Heart left ventricle (tissue), 16 donors: Measurements from ENCODE around the gene HMGA1. TPM values are rescaled to one million over a fixed set of nuclear protein-coding genes. Genes with fewer than 3 reads are reported as not detected.
A peak's percentile ranks its signal among the peaks of the same experiment; 100 is the strongest.

ENCODE experiments used
- ATAC-seq, 4 donors: fragments of 200-7000 bp; cut with Tn5 transposase; one replicate each; pipeline ENCODE4 v1.9.1; 2020 to 2022; ENCODE audit warnings: moderate library complexity in 4 of 4, mild to moderate bottlenecking in 3 of 4, moderate number of reproducible peaks in 1 of 4
- DNase-seq, 5 donors: peaks; one replicate each; pipeline ENCODE4 v3.0.0-alpha.2; 2020
- H3K27ac ChIP-seq, 12 donors: fragments of 200-600 bp; sonication (generic) in 4 of 12; one replicate each; pipeline versions ENCODE4 v1.5.0 to v1.8.0; 2016 to 2022; ENCODE audit warnings: mild to moderate bottlenecking in 2 of 12
- H3K27me3 ChIP-seq, 9 donors: fragments of 200-600 bp; sonication (generic) in 2 of 9; one replicate each; pipeline versions ENCODE4 v1.5.1 to v1.8.0; 2016 to 2022; ENCODE audit warnings: mild to moderate bottlenecking in 3 of 9
- H3K36me3 ChIP-seq, 9 donors: fragments of 200-600 bp; sonication (generic) in 2 of 9; one replicate each; pipeline versions ENCODE4 v1.5.0 to v1.8.0; 2018 to 2022; ENCODE audit warnings: mild to moderate bottlenecking in 2 of 9
- H3K4me1 ChIP-seq, 12 donors: fragments of 200-600 bp; sonication (generic) in 4 of 12; one replicate each; pipeline versions ENCODE4 v1.5.0 to v1.8.0; 2016 to 2022; ENCODE audit warnings: mild to moderate bottlenecking in 3 of 12
- H3K4me3 ChIP-seq, 12 donors: fragments of 200-600 bp; sonication (generic) in 4 of 12; one replicate each; pipeline versions ENCODE4 v1.5.0 to v1.8.0; 2017 to 2022; ENCODE audit warnings: mild to moderate bottlenecking in 9 of 12, moderate library complexity in 4 of 12
- H3K9me3 ChIP-seq, 12 donors: fragments of 200-600 bp; sonication (generic) in 4 of 12; one replicate each; pipeline versions ENCODE4 v1.5.0 to v1.8.0; 2016 to 2022; ENCODE audit warnings: mild to moderate bottlenecking in 1 of 12
- CTCF ChIP-seq, 12 donors: fragments of 200-600 bp; sonication (generic) in 4 of 12; IDR thresholded peaks; one replicate each; pipeline versions ENCODE4 v1.5.0 to v1.8.0; 2018 to 2022; ENCODE audit warnings: antibody characterized with exemption in 12 of 12, mild to moderate bottlenecking in 5 of 12
- POLR2A ChIP-seq, 2 donors: fragments of 450-650 bp; IDR thresholded peaks; one replicate each; pipeline ENCODE4 v1.6.1; 2017; ENCODE audit warnings: antibody characterized with exemption in 2 of 2, mild to moderate bottlenecking in 2 of 2, moderate library complexity in 2 of 2
- WGBS, 4 donors: extraction: QIAGEN DNeasy Blood & Tissue Kit in 2 of 4; methylation state at CpG; one replicate each; pipeline versions ENCODE4 v1.1.5 to v1.1.7; 2013 to 2018; 5-methylcytosine and 5-hydroxymethylcytosine counted together
- intact Hi-C, 10 donors: fragments of 100-400 bp; cut with DNase I; formaldehyde crosslinking; loops; one replicate each; pipeline versions ENCODE4 v1.11.1 to v1.14.2; 2022
- polyA plus RNA-seq, 2 donors: library from polyadenylated mRNA; stranded (reverse); fragments of 200-250 nt; gene quantifications; one replicate each; pipeline ENCODE4 v1.2.3, GENCODE V29; 2013
- total RNA-seq, 9 donors: library from RNA; depleted of rRNA in 2 of 9; stranded (reverse); fragments of >200 nt in 2 of 9; fragmentation: NEBNext Ultra II Directional in 3 of 9; extraction: Animal tissue kit (Norgen Biotek cat#: 25700) in 3 of 9; gene quantifications; one replicate each; pipeline versions ENCODE4 v1.1.0 to v1.2.4, GENCODE V29; 2016 to 2023
- donor health status: ischemic (EF 13 %, LVEDD 7.1; RV severe dilation, severe dysfunction).
- donor health status: healthy with polysubstance abuse.
- donor health status: DM: no; HTN: yes; CAD: no.
- donor health status: DM: no; HTN: no; CAD: no.
- donor health status: ischemic (EF 25% LVEDD 6.9; RV normal size, moderate dysfunction).
- donor health status: ischemic (EF 25% LVEDD 5.7; RV mildly dilated, moderate dysfunction).
- donor health status: healthy.
- donor health status: DM: yes; HTN: yes; CAD: no.
- donor health status: ischemic (EF 35%, LVEDD 5.7; RV mildly dilated, moderate dysfunction).
- donor health status: nonischemic (EF 11% LVEDD 7.7; RV severe dilation, severe dysfunction).
- donor health status: DM: yes; HTN: yes; CAD: no.
- donor health status: PGD.
- donor health status: ischemic (EF 29% LVEDD 5.4; RV normal size, mild dysfunction).
- donor health status: nonischemic (EF 23%, LVEDD 6.1; RV moderate dilation, normal function).

The HMGA1 gene
- total and polyA plus RNA-seq, 11 donors = 23.0 to 76.1 (median 44.8) TPM

- Histone ChIP-seq H3K4me1 (peaks cover 0 to 43% (median 19%) of the 10 kb centered on the region in 12 donors), H3K27ac (no peak overlapping the region), H3K27me3 (no peaks in the 10 kb centered on the region), H3K36me3 (peaks cover 0 to 33% (median 2%) of the 10 kb centered on the region in 9 donors), H3K9me3 (no peaks in the 10 kb centered on the region), H3K4me3 (no peak overlapping the region)
- ATAC-seq (no peak), DNase-seq (no peak)
- TF ChIP-seq CTCF (IDR thresholded peaks at IDR 0.05) (no peak), POLR2A (IDR thresholded peaks at IDR 0.05) (no peak)
- intact Hi-C loops = loop anchor here in 1 of 10 donors (5.0 kb wide), 1 partner anchor 42 kb away; no protein-coding TSS in a partner anchor
- 93 to 95% (median 94%) methylated on average over 3 of the region's 3 CpGs for WGBS, 4 donors
Measured at GRCh38 chr6:34239500-34239825, 2.8 kb downstream of the HMGA1 start.

- no peak for DNase-seq
- H3K27ac ChIP-seq = no peak overlapping the region
- intact Hi-C loops = loop anchor here in 2 of 10 donors (5.0 to 10.0 kb wide), 2 partner anchors 43 to 365 kb away; no protein-coding TSS in a partner anchor
Measured at GRCh38 chr6:34239893-34240292, 3.2 kb downstream of the HMGA1 start.

GRCh38 chr6:34240329-34241248, 3.9 kb downstream of the HMGA1 start:
- no peaks in the 10 kb centered on the region for H3K27me3 ChIP-seq
- intact Hi-C loops = loop anchor here in 2 of 10 donors (5.0 to 10.0 kb wide), 2 partner anchors 43 to 364 kb away; no protein-coding TSS in a partner anchor
- 84 to 89% (median 86%) methylated on average over 21 to 22 of the region's 22 CpGs for WGBS, 4 donors
- ATAC-seq = no peak
- H3K9me3 ChIP-seq = no peaks in the 10 kb centered on the region
- TF ChIP-seq CTCF (IDR thresholded peaks at IDR 0.05) (no peak), POLR2A (IDR thresholded peaks at IDR 0.05) (no peak)
- peak in 1 of 5 donors; percentile 32 for DNase-seq
- no peak overlapping the region for H3K27ac ChIP-seq
- peaks cover 0 to 45% (median 20%) of the 10 kb centered on the region in 12 donors for H3K4me1 ChIP-seq
- H3K4me3 ChIP-seq = no peak overlapping the region
- H3K36me3 ChIP-seq = peaks cover 0 to 33% (median 2%) of the 10 kb centered on the region in 9 donors

More at GRCh38 chr6:34239893-34240292, 3.2 kb downstream of the HMGA1 start:
- Histone ChIP-seq H3K4me3 (no peak overlapping the region), H3K36me3 (peaks cover 0 to 33% (median 2%) of the 10 kb centered on the region in 9 donors), H3K27me3 (no peaks in the 10 kb centered on the region), H3K9me3 (no peaks in the 10 kb centered on the region), H3K4me1 (peaks cover 0 to 47% (median 21%) of the 10 kb centered on the region in 12 donors)
- TF ChIP-seq POLR2A (IDR thresholded peaks at IDR 0.05) (no peak), CTCF (IDR thresholded peaks at IDR 0.05) (no peak)
- ATAC-seq = no peak
- WGBS, 4 donors = 98 to 100% (median 99%) methylated on average over 2 of the region's 2 CpGs
